GM19099 (cell line): ENCODE data around the gene GRID2.

Source experiments
- POLR2A ChIP-seq: IDR thresholded peaks from 3 replicates; pipeline ENCODE4 v1.6.1; 2011; ENCODE audit warnings: low read depth; ENCODE audit not compliant: insufficient read length; ENCODE audit errors: extremely low read depth

The GRID2 gene

DNA sequence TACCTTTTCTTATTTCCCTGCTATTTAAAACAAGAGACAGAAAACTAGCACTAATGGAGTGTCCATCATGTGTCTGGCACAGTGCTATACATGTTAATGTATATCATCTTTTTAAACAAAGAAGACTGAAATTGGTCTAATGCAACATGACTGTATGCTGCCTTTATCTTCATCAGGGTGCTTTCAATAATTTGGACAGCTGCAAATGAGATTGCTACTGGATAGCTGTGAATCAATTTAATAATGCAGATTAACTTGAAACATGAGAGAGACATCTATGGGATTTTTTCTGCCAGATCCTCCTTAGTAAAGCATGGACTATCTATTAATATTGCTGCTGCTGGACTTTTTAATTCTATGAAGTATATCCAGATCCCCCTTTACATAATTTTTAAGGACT lies 1269.5 kb downstream of the GRID2 start:
- TF ChIP-seq POLR2A = no peak

DNA sequence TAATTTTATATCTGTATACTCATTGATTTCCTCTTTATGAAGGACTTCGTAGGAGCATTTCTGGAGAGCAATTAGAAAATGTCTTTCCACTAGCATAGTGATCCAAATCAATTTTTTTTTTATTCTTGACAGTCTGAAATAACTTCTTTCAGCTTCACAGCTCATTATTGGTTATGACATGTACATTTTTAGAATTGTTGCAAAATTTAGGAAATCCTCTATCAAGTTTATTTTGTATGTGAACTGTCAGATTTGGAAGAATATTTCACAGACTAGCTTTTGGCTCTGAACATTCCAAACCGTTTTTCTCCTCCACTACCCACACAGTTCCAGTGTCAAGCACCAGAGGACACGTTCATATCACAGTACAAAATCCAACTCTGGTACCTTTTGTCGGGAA lies 1275.2 kb downstream of the GRID2 start:
- TF ChIP-seq POLR2A = no peak

DNA sequence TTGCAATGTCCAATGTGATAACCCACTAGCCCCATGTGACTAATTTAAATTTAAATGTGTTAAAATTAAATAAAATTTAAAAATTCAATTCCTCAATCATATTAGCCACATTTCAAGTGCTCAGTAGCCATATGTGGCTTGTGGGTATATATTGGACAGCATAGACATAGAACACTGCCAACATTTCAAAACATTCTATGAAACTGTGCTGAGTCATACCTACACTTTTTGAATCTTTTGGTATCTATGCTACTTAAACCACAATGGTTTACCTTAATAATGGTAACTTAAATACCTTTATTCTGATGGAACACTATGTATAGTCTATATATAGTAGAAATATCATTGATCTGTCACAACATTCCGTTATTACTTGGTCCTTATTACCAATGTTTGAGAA lies 1301.4 kb downstream of the GRID2 start:
- no peak for TF ChIP-seq POLR2A

DNA sequence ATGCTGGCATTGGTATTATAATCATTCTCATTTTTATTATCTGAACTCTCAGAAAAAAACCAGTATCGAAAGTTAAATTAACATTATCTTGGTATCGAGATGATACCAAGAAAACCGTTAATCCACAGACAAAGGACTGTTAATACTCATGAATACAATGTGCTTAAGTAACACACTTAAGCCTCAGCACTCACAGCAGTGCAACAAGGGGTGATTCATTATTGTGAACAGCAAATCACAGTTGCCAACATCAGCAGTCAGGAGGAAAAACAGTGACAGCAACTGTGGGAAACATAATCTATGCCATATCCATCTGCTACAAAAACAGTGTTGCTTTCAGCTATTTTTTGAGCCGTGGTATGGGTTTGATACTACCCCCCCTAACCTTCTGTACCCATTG lies 1313.8 kb downstream of the GRID2 start:
- TF ChIP-seq POLR2A = no peak

DNA sequence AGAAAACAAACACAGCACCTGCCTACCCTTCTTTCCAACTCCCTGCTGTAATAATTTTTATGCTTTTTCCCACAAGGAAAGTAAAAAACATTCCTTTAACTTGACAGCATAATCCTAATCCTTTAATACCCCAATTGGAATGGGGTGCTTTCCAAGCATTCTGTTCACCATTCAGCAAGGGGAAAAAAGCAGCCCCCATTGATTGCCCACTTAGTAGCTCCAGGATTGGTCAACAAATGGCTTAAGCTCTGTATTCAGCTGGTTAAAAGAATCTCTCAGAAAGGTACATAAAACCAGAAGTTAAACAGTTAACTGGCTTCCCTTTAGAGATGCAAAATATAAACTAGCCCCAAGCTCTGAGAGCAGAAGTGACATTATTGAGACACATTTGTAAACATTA lies 1330.0 kb downstream of the GRID2 start:
- TF ChIP-seq POLR2A = no peak

DNA sequence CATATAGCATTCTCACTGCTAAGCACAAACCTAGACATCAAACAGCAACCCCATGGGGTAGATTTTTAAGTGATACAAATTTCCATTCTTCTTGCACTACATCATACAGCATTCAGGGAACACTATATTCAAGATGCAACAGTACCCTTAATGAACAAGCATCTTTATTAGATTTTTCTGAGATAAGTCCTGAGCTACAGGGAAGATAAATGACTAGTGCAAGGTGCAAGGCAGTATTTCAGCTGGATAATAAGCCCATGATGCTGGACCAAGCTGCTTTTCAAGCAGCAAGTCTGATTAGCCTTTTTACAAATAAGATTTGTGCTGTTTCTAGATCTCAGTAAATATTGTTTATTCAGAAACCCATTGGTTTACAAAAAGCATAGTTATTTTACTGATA lies 1332.2 kb downstream of the GRID2 start:
- TF ChIP-seq POLR2A = no peak

DNA sequence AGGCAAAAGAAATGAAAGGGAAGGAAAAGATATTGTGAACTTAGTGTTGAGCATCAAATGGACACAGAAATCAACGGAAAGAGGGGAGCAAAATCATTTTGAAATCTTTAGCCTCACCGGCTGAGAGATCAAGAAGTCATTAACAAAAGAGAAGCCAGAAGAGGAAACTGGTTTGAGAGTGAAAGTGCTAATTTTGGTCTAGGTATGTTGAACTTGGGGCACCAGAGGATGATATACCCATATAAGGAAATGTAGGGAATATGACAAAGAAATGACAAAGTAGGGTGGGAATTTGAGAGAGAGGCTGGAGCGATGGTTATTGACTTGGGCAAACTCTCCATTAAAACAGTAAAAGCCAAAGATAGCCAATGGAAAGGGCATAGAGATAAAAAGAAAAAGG lies 1341.4 kb downstream of the GRID2 start:
- no peak for TF ChIP-seq POLR2A

DNA sequence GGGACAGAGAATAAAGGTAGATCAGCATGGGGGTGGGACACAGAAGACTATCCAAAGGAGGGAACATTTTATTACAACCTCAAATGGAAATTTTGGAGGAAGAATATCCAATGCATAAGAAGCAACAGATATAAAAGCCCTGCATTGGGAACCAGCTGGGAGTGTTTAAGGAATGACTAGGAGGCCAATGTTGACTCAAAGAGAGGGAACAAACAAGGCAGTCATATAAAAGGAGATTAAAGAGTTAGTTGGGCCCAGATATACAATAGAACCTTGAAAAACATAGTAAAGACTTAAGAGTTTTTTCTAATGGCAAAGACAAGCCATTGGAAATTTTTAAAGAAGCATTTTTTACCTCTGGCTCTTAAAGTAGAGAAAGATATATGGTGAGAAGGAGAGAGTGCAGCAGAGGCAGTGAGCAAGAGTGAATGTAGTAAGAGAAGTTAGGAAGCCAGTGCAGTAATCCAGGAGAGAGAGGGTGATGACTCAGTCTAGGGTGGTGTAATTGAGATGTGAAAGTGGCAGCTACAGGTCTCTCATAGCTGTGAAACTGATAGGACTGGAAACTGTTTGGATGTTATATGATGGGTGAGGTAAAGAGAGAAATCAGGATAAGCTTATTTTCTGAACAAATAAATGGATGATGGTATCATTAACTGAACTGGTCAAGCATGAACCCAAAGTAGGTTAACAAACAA lies 1342.6 kb downstream of the GRID2 start:
- TF ChIP-seq POLR2A = no peak

DNA sequence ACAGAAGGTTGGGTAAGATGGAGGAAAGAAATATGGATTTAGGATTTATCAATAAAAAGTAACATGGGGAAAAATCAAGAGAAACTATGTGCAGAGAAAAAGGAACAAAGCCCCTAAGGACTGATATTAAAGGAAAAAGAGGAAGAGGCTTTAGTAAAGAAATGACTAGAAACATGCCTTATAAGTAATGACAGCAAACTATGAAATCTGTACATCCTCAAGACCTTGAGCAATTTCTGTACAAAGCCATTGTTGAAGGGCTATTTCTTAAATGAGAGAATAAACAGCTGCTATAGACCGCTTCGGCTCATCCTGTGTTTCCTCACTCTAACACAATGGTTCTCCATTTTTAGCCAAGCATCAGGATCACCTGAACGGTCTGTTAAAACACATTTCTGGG lies 1344.5 kb downstream of the GRID2 start:
- no peak for TF ChIP-seq POLR2A

DNA sequence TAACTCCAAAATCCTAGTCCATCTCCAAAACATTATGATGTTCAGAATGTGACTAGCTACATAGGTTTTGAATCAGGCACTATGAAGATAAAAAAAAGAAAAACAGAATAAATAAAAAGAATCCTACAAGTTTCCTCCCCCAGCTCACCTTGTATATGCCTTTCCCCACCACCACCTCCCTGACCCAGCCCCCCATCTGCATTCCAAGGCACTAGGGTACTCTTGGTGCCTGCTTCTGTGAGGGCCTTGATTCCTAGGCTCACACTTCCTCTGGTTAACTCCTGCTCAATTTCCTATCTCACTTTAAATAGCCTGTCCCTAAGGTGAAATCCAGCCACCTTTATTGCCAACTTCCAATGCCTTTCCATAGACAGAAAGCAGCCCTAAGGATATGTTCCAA lies 1346.1 kb downstream of the GRID2 start:
- no peak for TF ChIP-seq POLR2A

DNA sequence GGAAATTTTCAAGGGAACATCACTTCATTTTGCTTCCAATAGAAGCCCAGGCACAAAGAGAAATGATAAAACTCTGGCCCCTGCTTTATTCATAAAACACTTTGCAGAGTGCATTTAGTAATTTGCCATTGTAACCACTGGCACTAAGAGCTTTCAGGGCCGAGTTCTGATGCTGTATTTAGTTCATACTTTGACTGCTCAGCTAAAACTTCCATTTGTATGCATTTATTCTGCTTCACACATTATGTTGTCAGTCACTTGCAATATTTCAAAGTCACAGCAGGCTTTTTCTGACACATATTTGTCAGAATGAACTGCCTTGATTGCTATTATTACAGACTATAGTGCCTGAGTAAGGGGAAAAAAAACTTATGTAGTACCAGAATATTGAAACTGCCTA lies 1350.4 kb downstream of the GRID2 start:
- no peak for TF ChIP-seq POLR2A

DNA sequence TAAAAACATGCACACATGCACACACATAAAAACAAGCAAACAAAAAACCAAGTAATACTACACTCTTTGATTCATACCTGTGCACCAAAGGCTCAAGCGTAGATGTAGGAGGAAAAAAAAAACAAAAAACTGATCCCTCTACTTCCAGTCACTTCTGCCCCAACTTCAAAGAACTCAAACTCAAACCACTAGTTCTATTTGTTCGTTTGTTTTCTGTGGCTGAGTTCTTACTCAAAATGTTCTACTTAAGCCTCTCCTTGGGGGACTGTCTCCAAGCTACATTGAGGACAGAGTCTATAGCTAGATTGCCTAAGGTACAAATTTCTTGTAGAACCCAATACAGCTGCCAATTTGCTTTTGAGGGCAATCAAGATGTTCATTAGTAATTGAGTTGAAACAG lies 1353.8 kb downstream of the GRID2 start:
- TF ChIP-seq POLR2A = no peak

DNA sequence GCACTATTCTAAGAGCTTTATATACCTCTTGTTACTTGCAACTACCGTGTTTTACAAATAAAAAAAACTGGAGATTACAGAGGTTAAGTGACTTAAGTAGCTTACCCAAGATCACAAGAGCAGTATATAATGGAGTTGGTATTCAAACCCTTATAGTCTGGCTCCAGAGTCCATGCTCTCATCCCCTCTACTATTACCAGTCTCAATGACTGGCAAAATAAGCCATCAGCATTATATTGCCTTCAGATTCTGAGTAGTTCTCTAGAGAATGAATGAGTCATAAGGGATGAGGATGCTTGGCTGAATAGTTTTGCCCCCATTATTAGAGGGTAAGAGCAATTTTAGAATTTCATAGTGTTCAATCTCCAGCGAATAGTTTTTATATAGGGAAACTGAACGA lies 1354.7 kb downstream of the GRID2 start:
- TF ChIP-seq POLR2A = no peak

DNA sequence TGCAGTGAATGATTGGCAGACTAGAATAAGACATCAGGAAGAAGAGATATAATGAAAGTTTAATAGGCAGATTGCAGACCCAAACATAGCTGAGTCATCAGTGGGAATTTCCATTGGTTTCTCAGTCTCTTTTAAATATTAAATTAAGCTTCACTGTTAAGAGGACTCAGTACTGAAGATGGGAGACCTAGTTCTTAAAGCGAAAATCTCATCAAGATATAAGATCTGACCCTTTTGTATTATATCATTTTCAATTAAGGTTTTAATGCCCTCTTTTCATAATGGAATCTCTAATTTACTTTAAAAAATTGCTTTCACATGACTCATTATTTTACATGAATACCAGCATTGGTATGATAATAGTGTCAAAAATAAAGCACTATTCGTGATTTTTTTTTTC lies 1355.9 kb downstream of the GRID2 start:
- no peak for TF ChIP-seq POLR2A

DNA sequence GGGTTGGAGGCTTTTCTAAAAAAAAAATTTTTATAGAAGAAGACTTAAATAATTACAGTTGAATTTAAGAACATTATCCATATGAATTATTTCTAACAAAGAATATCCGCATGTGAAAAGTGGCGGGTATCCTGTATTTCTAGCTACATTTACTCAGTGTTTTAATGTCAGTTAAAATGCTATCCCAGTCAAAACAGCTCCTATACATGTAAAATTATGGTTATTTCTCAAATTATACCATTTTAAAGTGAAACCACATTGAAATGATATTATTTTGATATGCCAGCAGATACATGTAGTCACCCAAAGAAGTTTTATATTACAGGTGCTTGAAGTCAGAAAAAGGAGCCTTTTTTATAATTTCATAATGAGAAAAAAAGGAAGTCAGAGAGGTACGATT lies 1356.3 kb downstream of the GRID2 start:
- TF ChIP-seq POLR2A = no peak

DNA sequence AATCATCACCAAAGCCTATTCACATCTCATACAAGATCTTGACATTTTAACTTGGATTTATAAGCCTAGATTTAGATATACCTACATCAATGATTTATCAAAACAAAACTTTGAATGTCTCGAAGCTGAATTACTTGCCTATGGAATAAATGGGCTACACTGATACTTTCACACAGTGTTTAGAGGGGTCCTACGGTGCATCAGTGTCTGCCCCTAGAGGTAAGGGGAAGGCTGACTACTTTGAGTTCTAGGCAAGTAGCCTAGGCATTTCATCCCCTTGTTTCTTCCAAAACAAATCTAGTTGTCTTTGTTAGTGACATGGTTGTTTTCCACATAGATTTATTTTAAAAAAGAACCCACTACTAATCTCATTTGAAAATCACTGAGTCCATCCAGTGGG lies 1366.7 kb downstream of the GRID2 start:
- TF ChIP-seq POLR2A = no peak

DNA sequence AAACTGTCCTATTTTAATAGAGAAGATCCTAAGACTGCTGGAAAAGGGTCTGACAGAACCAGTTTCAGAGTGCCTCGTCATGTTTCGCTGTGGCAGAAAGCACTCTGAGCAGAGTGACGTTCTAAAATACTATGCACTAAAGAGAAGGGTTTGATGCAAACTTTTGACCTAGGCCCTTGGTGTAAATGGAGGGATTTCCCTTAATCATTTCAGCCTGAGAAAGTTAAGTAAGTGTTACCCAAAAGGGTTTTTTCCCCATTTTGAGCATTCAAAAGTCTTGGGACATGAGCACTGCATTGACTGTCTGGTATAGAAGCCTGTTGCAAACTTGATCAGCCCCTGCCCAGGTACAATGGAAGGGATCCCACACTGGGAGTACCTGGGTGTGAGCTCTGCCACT lies 1367.3 kb downstream of the GRID2 start:
- TF ChIP-seq POLR2A = no peak
